ENCODE data around the gene PRDM16. TPM values are rescaled to one million over a fixed set of nuclear protein-coding genes. Genes with fewer than 3 reads are reported as not detected.

Gene PRDM16
- total and polyA plus RNA-seq, 4 donors, result 0.05 to 0.67 (median 0.19) TPM

GRCh38 chr1:3408751-3409266 lies 339.8 kb downstream of the PRDM16 start:
- Histone ChIP-seq H3K27me3 (ENCODE audit: control insufficient read depth in 4 of 4, insufficient read depth in 4 of 4, low read length in 3 of 4) (no peaks in the 10 kb centered on the region), H3K9ac (ENCODE audit: low read depth in 1 of 2, low read length in 2 of 2) (no peak overlapping the region), H3K9me3 (ENCODE audit: control insufficient read depth in 4 of 4, low read length in 3 of 4) (no peaks in the 10 kb centered on the region), H3K4me3 (ENCODE audit: low read depth in 1 of 3, low read length in 3 of 3) (no peak overlapping the region), H3K4me1 (ENCODE audit: control insufficient read depth in 4 of 4, insufficient read depth in 4 of 4, low read length in 3 of 4) (no peaks in the 10 kb centered on the region), H3K27ac (ENCODE audit: low read depth in 1 of 2, low read length in 2 of 2) (no peak overlapping the region), H3K36me3 (ENCODE audit: control insufficient read depth in 4 of 4, insufficient read depth in 3 of 4, low read depth in 1 of 4, low read length in 3 of 4) (no peaks in the 10 kb centered on the region)
- TF ChIP-seq JUND (IDR thresholded peaks at IDR 0.05), result no peak
- TF ChIP-seq FOXA1 (IDR thresholded peaks at IDR 0.05), result no peak
- TF ChIP-seq FOXA2 (IDR thresholded peaks at IDR 0.05), result no peak
- no peak for TF ChIP-seq HNF4A (conservative IDR thresholded peaks at IDR 0.05)
- DNase-seq (ENCODE audit: low spot score), result no peak
- 93% methylated on average over 36 of the region's 36 CpGs for WGBS

GRCh38 chr1:3409366-3410141 lies 340.6 kb downstream of the PRDM16 start:
- Histone ChIP-seq H3K4me3 (ENCODE audit: low read depth in 1 of 3, low read length in 3 of 3) (no peak overlapping the region), H3K9me3 (ENCODE audit: control insufficient read depth in 4 of 4, low read length in 3 of 4) (no peaks in the 10 kb centered on the region), H3K27ac (ENCODE audit: low read depth in 1 of 2, low read length in 2 of 2) (no peak overlapping the region), H3K27me3 (ENCODE audit: control insufficient read depth in 4 of 4, insufficient read depth in 4 of 4, low read length in 3 of 4) (no peaks in the 10 kb centered on the region), H3K36me3 (ENCODE audit: control insufficient read depth in 4 of 4, insufficient read depth in 3 of 4, low read depth in 1 of 4, low read length in 3 of 4) (no peaks in the 10 kb centered on the region), H3K4me1 (ENCODE audit: control insufficient read depth in 4 of 4, insufficient read depth in 4 of 4, low read length in 3 of 4) (no peaks in the 10 kb centered on the region), H3K9ac (ENCODE audit: low read depth in 1 of 2, low read length in 2 of 2) (no peak overlapping the region)
- WGBS, result 78% methylated on average over 19 of the region's 19 CpGs
- TF ChIP-seq JUND (IDR thresholded peaks at IDR 0.05) (no peak), MAX (IDR thresholded peaks at IDR 0.05) (no peak), YY1 (IDR thresholded peaks at IDR 0.05) (no peak), FOXA2 (IDR thresholded peaks at IDR 0.05) (no peak), SP1 (IDR thresholded peaks at IDR 0.05) (no peak), HNF4A (conservative IDR thresholded peaks at IDR 0.05) (no peak), ATF3 (IDR thresholded peaks at IDR 0.05) (no peak), RXRA (IDR thresholded peaks at IDR 0.05) (no peak), GABPA (IDR thresholded peaks at IDR 0.05 in 1 of 2, conservative IDR thresholded peaks at IDR 0.05 in 1 of 2) (no peak), EGR1 (IDR thresholded peaks at IDR 0.05; ENCODE audit: low read depth in 2 of 2) (no peak)
- TF ChIP-seq, protein P1, sequence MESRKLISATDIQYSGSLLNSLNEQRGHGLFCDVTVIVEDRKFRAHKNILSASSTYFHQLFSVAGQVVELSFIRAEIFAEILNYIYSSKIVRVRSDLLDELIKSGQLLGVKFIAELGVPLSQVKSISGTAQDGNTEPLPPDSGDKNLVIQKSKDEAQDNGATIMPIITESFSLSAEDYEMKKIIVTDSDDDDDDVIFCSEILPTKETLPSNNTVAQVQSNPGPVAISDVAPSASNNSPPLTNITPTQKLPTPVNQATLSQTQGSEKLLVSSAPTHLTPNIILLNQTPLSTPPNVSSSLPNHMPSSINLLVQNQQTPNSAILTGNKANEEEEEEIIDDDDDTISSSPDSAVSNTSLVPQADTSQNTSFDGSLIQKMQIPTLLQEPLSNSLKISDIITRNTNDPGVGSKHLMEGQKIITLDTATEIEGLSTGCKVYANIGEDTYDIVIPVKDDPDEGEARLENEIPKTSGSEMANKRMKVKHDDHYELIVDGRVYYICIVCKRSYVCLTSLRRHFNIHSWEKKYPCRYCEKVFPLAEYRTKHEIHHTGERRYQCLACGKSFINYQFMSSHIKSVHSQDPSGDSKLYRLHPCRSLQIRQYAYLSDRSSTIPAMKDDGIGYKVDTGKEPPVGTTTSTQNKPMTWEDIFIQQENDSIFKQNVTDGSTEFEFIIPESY (IDR thresholded peaks at IDR 0.05), result no peak
- no peak for DNase-seq (ENCODE audit: low spot score)

DNA sequence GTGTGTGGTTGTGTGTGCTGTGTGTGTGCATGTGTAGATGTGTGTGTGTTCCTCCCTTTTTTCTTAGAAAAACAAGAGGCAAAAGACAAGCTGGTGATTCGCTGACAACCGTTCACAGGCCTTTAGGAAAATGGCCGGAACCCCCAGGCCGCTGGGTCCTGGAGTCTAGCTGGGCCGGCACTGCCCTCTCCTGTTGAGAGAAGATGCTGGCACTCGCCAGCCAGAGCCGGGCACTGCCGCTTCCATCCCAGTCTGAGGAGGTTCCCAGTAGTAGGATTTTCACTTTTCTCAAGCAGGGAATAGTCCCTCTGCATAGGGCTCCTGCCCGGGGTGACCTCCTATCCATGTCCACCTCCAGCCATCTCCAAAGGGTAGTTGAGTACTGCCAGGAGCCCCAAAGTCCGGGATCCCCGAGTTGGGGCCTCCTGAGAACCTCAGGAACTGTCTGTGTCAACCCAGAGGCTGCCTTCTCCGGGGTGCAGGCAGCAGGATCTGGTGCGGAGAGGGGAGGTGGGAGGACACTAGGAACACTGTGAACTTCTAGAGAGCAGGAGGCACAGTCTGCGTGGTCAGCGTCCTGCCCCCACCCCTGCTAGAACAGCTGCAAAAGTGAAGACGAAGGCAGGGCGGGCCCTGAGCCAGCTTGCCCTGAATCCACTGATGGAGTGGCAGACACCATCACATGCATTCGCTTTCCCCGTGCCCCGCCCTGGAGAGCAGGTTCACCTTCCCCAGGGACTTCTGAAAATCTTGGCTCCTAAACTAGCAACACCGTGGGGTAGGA lies 341.3 kb downstream of the PRDM16 start:
- Histone ChIP-seq H3K36me3 (ENCODE audit: control insufficient read depth in 4 of 4, insufficient read depth in 3 of 4, low read depth in 1 of 4, low read length in 3 of 4) (no peaks in the 10 kb centered on the region), H3K27ac (ENCODE audit: low read depth in 1 of 2, low read length in 2 of 2) (no peak overlapping the region), H3K9me3 (ENCODE audit: control insufficient read depth in 4 of 4, low read length in 3 of 4) (no peaks in the 10 kb centered on the region), H3K4me1 (ENCODE audit: control insufficient read depth in 4 of 4, insufficient read depth in 4 of 4, low read length in 3 of 4) (no peaks in the 10 kb centered on the region), H3K9ac (ENCODE audit: low read depth in 1 of 2, low read length in 2 of 2) (no peak overlapping the region), H3K27me3 (ENCODE audit: control insufficient read depth in 4 of 4, insufficient read depth in 4 of 4, low read length in 3 of 4) (no peaks in the 10 kb centered on the region), H3K4me3 (ENCODE audit: low read depth in 1 of 3, low read length in 3 of 3) (no peak overlapping the region)
- WGBS, result 64% methylated on average over 21 of the region's 21 CpGs
- DNase-seq (ENCODE audit: low spot score), result no peak
- TF ChIP-seq CTCF (IDR thresholded peaks at IDR 0.05; ENCODE audit: low read depth, low read length, missing input control), result peak; percentile 23
- no peak for TF ChIP-seq JUND (IDR thresholded peaks at IDR 0.05)
- TF ChIP-seq SP1 (IDR thresholded peaks at IDR 0.05), result no peak
- peak in 1 of 2 donors; percentile 72 for TF ChIP-seq RAD21 (IDR thresholded peaks at IDR 0.05)
- TF ChIP-seq NR2F2 (IDR thresholded peaks at IDR 0.05), result no peak
- TF ChIP-seq TAF1 (conservative IDR thresholded peaks at IDR 0.05), result no peak
